ENCODE data around the gene ENPP3.

Gene ENPP3

GRCh38 chr6:131636880-131637792 is at the start of gene ENPP3:
ENPP3 (plus strand) TSS chr6:131637302; CDS start chr6:131637385, 83 bp downstream.
- DNase-seq: no peak

- no peak for DNase-seq
Observed at GRCh38 chr6:131587909-131588308, 49.2 kb upstream of the ENPP3 start.

- DNase-seq: no peak
Observed at GRCh38 chr6:131588643-131589042, 48.5 kb upstream of the ENPP3 start.

- no peak for DNase-seq
Observed at GRCh38 chr6:131592935-131593334, 44.2 kb upstream of the ENPP3 start.

GRCh38 chr6:131594074-131594473 is 43.0 kb upstream of the ENPP3 start:
- DNase-seq: no peak

GRCh38 chr6:131597446-131597845 is 39.7 kb upstream of the ENPP3 start:
- DNase-seq: no peak

GRCh38 chr6:131600716-131601115 is 36.4 kb upstream of the ENPP3 start:
- DNase-seq: no peak

GRCh38 chr6:131602781-131603312 is 34.3 kb upstream of the ENPP3 start:
- no peak for DNase-seq

- DNase-seq: no peak
Observed at GRCh38 chr6:131613296-131613925, 23.7 kb upstream of the ENPP3 start.

GRCh38 chr6:131615275-131615674 is 21.8 kb upstream of the ENPP3 start:
- DNase-seq: no peak

- peak; percentile 100 for DNase-seq
Observed at GRCh38 chr6:131627724-131628682, 9.1 kb upstream of the ENPP3 start, which contains the start of gene MED23. MED23 (minus strand) TSS chr6:131628242; CDS start chr6:131628049, 193 bp downstream.

GRCh38 chr6:131628726-131629125 is 8.4 kb upstream of the ENPP3 start:
- DNase-seq: no peak

- no peak for DNase-seq
Observed at GRCh38 chr6:131629651-131630050, 7.5 kb upstream of the ENPP3 start.

GRCh38 chr6:131631625-131632289 is 5.3 kb upstream of the ENPP3 start:
- no peak for DNase-seq

GRCh38 chr6:131635384-131636340 is 1.4 kb upstream of the ENPP3 start:
- DNase-seq: no peak

GRCh38 chr6:131638013-131638412 is 911 bp downstream of the ENPP3 start:
- no peak for DNase-seq

- no peak for DNase-seq
Observed at GRCh38 chr6:131640100-131640499, 3.0 kb downstream of the ENPP3 start.

GRCh38 chr6:131640576-131640975 is 3.5 kb downstream of the ENPP3 start:
- DNase-seq: no peak

GRCh38 chr6:131641554-131641953 is 4.5 kb downstream of the ENPP3 start:
- no peak for DNase-seq

- DNase-seq: no peak
Observed at GRCh38 chr6:131642565-131642964, 5.5 kb downstream of the ENPP3 start.

Data from activated CD8-positive, alpha-beta memory T cell treated with anti-CD3 and anti-CD28 coated beads for 24 hours (primary cell).